HL-60 (cell line): ENCODE data around the gene COPB2.
"Not testable (repeated sequence)": the region's sequence is repeated elsewhere in the genome, so short reads cannot be mapped to it uniquely, and the experiment has no call there.

Experiments
- GABPA ChIP-seq: IDR thresholded peaks from 2 replicates; pipeline ENCODE4 v1.6.1; 2012; ENCODE audit warnings: low read depth
- POLR2AphosphoS5 ChIP-seq: IDR thresholded peaks from 2 replicates; pipeline ENCODE4 v1.6.1; 2012; ENCODE audit warnings: low read depth
- TF ChIP-seq, protein P1 (sequence below): IDR thresholded peaks from one replicate; pipeline ENCODE4 v1.5.1; 2011; ENCODE audit warnings: low read length, control low read depth, inconsistent platforms; ENCODE audit not compliant: insufficient read depth
- TF ChIP-seq, protein P2 (sequence below): IDR thresholded peaks from 2 replicates; pipeline ENCODE4 v1.6.1; 2012; ENCODE audit warnings: low read depth; ENCODE audit not compliant: insufficient replicate concordance

DNA sequence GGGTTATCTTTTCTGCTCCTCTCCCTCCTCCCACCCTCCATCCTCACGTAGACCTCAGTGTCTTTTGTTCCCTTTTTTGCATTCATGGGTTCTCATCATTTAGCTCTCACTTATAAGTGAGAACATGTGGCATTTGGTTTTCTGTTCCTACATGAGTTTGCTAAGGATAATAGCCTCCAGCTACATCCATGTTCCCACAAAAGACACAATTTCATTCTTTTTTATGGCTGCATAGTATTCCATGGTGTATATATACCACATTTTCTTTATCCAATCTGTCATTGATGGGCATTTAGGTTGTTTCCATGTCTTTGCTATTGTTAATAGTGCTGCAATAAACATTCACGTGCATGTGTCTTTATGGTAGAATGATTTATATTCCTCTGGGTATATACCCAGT lies 11.7 kb upstream of the COPB2 start:
- not testable (repeated sequence) for TF ChIP-seq GABPA, POLR2AphosphoS5
- TF ChIP-seq, protein P1, sequence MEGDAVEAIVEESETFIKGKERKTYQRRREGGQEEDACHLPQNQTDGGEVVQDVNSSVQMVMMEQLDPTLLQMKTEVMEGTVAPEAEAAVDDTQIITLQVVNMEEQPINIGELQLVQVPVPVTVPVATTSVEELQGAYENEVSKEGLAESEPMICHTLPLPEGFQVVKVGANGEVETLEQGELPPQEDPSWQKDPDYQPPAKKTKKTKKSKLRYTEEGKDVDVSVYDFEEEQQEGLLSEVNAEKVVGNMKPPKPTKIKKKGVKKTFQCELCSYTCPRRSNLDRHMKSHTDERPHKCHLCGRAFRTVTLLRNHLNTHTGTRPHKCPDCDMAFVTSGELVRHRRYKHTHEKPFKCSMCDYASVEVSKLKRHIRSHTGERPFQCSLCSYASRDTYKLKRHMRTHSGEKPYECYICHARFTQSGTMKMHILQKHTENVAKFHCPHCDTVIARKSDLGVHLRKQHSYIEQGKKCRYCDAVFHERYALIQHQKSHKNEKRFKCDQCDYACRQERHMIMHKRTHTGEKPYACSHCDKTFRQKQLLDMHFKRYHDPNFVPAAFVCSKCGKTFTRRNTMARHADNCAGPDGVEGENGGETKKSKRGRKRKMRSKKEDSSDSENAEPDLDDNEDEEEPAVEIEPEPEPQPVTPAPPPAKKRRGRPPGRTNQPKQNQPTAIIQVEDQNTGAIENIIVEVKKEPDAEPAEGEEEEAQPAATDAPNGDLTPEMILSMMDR: not testable (repeated sequence)
- TF ChIP-seq, protein P2, sequence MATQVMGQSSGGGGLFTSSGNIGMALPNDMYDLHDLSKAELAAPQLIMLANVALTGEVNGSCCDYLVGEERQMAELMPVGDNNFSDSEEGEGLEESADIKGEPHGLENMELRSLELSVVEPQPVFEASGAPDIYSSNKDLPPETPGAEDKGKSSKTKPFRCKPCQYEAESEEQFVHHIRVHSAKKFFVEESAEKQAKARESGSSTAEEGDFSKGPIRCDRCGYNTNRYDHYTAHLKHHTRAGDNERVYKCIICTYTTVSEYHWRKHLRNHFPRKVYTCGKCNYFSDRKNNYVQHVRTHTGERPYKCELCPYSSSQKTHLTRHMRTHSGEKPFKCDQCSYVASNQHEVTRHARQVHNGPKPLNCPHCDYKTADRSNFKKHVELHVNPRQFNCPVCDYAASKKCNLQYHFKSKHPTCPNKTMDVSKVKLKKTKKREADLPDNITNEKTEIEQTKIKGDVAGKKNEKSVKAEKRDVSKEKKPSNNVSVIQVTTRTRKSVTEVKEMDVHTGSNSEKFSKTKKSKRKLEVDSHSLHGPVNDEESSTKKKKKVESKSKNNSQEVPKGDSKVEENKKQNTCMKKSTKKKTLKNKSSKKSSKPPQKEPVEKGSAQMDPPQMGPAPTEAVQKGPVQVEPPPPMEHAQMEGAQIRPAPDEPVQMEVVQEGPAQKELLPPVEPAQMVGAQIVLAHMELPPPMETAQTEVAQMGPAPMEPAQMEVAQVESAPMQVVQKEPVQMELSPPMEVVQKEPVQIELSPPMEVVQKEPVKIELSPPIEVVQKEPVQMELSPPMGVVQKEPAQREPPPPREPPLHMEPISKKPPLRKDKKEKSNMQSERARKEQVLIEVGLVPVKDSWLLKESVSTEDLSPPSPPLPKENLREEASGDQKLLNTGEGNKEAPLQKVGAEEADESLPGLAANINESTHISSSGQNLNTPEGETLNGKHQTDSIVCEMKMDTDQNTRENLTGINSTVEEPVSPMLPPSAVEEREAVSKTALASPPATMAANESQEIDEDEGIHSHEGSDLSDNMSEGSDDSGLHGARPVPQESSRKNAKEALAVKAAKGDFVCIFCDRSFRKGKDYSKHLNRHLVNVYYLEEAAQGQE: not testable (repeated sequence)
